ENCODE results near the gene MRPS23.
A peak's percentile ranks its signal among the peaks of the same experiment; 100 is the strongest.

MRPS23 gene

DNA sequence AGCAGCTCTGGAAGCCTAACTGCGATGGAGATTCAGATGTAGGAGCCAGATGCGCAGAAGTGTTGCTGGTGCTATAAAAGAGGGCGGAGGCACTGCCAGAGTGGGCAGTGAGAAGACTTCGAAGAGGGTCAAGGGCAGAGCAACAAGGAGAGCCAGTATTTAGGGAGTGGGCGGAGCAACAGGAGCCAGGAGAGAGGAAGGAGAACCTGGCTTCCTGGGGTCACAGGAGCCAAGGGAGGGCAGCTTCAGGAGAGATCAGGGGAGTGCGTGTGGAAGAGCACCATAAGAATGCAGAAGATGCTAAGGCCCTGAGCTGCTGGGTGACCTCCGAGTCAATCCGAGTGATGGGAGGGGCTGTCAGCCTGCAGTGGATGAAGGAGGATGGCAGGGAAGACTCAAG lies 14.4 kb upstream of the MRPS23 start:
- H3K36me3 Mint-ChIP-seq (ENCODE audit: low read depth), result peaks cover 25% of the 10 kb centered on the region
- peaks cover 4% of the 10 kb centered on the region for H3K27me3 Mint-ChIP-seq (ENCODE audit: low read depth)
- no peak for TF ChIP-seq CTCF (IDR thresholded peaks at IDR 0.05; ENCODE audit: unreplicated experiment in 3 of 3)
- peaks cover 49% of the 10 kb centered on the region for H3K4me1 Mint-ChIP-seq
- no peaks in the 10 kb centered on the region for H3K9me3 Mint-ChIP-seq
- no peak overlapping the region for H3K27ac Mint-ChIP-seq
- H3K4me3 Mint-ChIP-seq, result no peak overlapping the region

GRCh38 chr17:57862694-57863667 lies 13.1 kb upstream of the MRPS23 start:
- no peaks in the 10 kb centered on the region for H3K9me3 Mint-ChIP-seq
- peaks cover 9% of the 10 kb centered on the region for H3K27me3 Mint-ChIP-seq (ENCODE audit: low read depth)
- peak overlapping the region; percentile 15 to 52 (median 35) for H3K27ac Mint-ChIP-seq
- TF ChIP-seq CTCF (IDR thresholded peaks at IDR 0.05; ENCODE audit: unreplicated experiment in 3 of 3), result no peak
- H3K4me3 Mint-ChIP-seq, result peak overlapping the region; percentile 62 to 75 (median 67)
- peaks cover 25% of the 10 kb centered on the region for H3K36me3 Mint-ChIP-seq (ENCODE audit: low read depth)
- peaks cover 43% of the 10 kb centered on the region for H3K4me1 Mint-ChIP-seq

- Mint-ChIP-seq H3K36me3 (ENCODE audit: low read depth) (peaks cover 18% of the 10 kb centered on the region), H3K9me3 (no peaks in the 10 kb centered on the region), H3K27me3 (ENCODE audit: low read depth) (peaks cover 9% of the 10 kb centered on the region), H3K4me3 (peak overlapping the region; percentile 82 to 90 (median 88)), H3K27ac (peak overlapping the region in 2 of 3 experiments; percentile 60 to 91), H3K4me1 (peaks cover 40% of the 10 kb centered on the region)
- TF ChIP-seq CTCF (IDR thresholded peaks at IDR 0.05; ENCODE audit: unreplicated experiment in 3 of 3), result no peak
Observed at GRCh38 chr17:57861790-57862693, 12.2 kb upstream of the MRPS23 start.

GRCh38 chr17:57861000-57861789 lies 11.4 kb upstream of the MRPS23 start:
- Mint-ChIP-seq H3K4me1 (peaks cover 40% of the 10 kb centered on the region), H3K27me3 (ENCODE audit: low read depth) (peaks cover 9% of the 10 kb centered on the region), H3K36me3 (ENCODE audit: low read depth) (peaks cover 18% of the 10 kb centered on the region), H3K4me3 (peak overlapping the region; percentile 82 to 90 (median 88)), H3K9me3 (no peaks in the 10 kb centered on the region), H3K27ac (peak overlapping the region; percentile 86 to 94 (median 91))
- TF ChIP-seq CTCF (IDR thresholded peaks at IDR 0.05; ENCODE audit: unreplicated experiment in 3 of 3), result no peak

DNA sequence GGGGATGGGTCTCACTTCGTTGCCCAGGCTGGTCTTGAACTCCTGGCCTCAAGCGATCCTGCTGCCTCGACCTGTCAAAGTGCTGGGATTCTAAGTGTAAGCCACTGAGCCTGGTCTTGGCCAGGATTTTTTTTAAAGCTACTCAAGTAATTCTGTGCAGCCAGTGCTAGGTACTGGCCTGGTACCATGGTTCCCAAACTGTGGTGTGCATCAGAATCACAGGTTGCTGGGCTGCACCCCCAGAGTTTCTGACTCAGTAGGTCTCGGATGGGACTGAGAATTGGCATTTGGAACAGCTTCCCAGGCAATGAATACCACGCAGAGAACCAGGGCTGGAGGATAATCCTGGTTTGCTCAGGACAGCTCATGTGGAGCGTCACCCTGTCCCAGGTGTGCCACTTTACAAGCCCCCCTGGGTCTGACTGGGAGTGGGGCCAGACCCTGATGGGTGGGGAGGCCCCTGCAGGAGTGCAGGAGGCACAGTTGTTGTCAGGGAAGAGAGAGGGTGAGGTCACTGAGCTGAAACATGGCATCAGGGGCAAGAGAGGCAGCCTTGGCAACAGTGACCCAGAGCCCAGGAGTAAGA lies 10.7 kb upstream of the MRPS23 start:
- peak overlapping the region; percentile 86 to 94 (median 91) for H3K27ac Mint-ChIP-seq
- H3K4me1 Mint-ChIP-seq, result peaks cover 45% of the 10 kb centered on the region
- H3K4me3 Mint-ChIP-seq, result peak overlapping the region; percentile 82 to 90 (median 88)
- H3K9me3 Mint-ChIP-seq, result no peaks in the 10 kb centered on the region
- H3K36me3 Mint-ChIP-seq (ENCODE audit: low read depth), result peaks cover 15% of the 10 kb centered on the region
- H3K27me3 Mint-ChIP-seq (ENCODE audit: low read depth), result peaks cover 9% of the 10 kb centered on the region
- no peak for TF ChIP-seq CTCF (IDR thresholded peaks at IDR 0.05; ENCODE audit: unreplicated experiment in 3 of 3)
